ENCODE measurements around the gene MT1E.

MT1E gene

GRCh38 chr16:56608043-56608875, 17.3 kb upstream of the MT1E start, which contains the start of gene MT2A (continued):
- TF ChIP-seq ZBTB44 (tag by site-specific recombination; IDR thresholded peaks at IDR 0.05) (peak; percentile 83), ZNF473 (tag by site-specific recombination; IDR thresholded peaks at IDR 0.05) (no peak), ZNF341 (tag by site-specific recombination; IDR thresholded peaks at IDR 0.05; ENCODE audit: low read depth) (peak; percentile 40; the same call in 1 of the 2 replicates), SP7 (tag by site-specific recombination; IDR thresholded peaks at IDR 0.05) (peak; percentile 52), ZNF449 (tag by site-specific recombination; IDR thresholded peaks at IDR 0.05) (peak; percentile 67; the same call in 1 of the 2 replicates), ZBTB6 (tag by site-specific recombination; IDR thresholded peaks at IDR 0.05) (0 out of 2 replicates have a peak, but pooled peaks have one; percentile 18), ZNF677 (tag by site-specific recombination; IDR thresholded peaks at IDR 0.05) (no peak), GLIS1 (tag by site-specific recombination; IDR thresholded peaks at IDR 0.05) (no peak), PATZ1 (tag by site-specific recombination; IDR thresholded peaks at IDR 0.05) (peak; percentile 56), ZNF433 (tag by site-specific recombination; IDR thresholded peaks at IDR 0.05; ENCODE audit: low read depth) (no peak), SP3 (tag by site-specific recombination; IDR thresholded peaks at IDR 0.05) (peak; percentile 59; the same call in 1 of the 2 replicates), ZNF2 (tag by site-specific recombination; IDR thresholded peaks at IDR 0.05) (peak; percentile 36; the same call in 1 of the 2 replicates), ZNF324 (tag by site-specific recombination; IDR thresholded peaks at IDR 0.05) (no peak), ZNF785 (tag by site-specific recombination; IDR thresholded peaks at IDR 0.05) (peak; percentile 26; the same call in 1 of the 2 replicates), ZNF660 (tag by site-specific recombination; IDR thresholded peaks at IDR 0.05) (peak; percentile 89), ZNF214 (tag by site-specific recombination; IDR thresholded peaks at IDR 0.05; ENCODE audit: borderline replicate concordance) (no peak), ZNF16 (tag by site-specific recombination; IDR thresholded peaks at IDR 0.05; ENCODE audit: low read depth) (peak; percentile 92), ZBTB26 (tag by site-specific recombination; optimal IDR thresholded peaks at IDR 0.05) (peak; percentile 84), PRDM1 (tag by site-specific recombination; IDR thresholded peaks at IDR 0.05) (peak; percentile 39), SP2 (tag by site-specific recombination; IDR thresholded peaks at IDR 0.05) (peak; percentile 71), ZNF335 (tag by site-specific recombination; conservative IDR thresholded peaks at IDR 0.05) (peak; percentile 21; the same call in 1 of the 2 replicates), ZNF768 (tag by site-specific recombination; IDR thresholded peaks at IDR 0.05) (peak; percentile 44; the same call in 1 of the 2 replicates), ZNF76 (tag by site-specific recombination; IDR thresholded peaks at IDR 0.05; ENCODE audit: borderline replicate concordance, low read depth) (peak; percentile 47), ZNF596 (tag by site-specific recombination; IDR thresholded peaks at IDR 0.05) (peak; percentile 13; the same call in 1 of the 2 replicates), HOXD13 (CRISPR knock-in tag; IDR thresholded peaks at IDR 0.05; ENCODE audit: borderline replicate concordance) (no peak), RBAK (tag by site-specific recombination; IDR thresholded peaks at IDR 0.05) (no peak), ZNF354C (tag by site-specific recombination; IDR thresholded peaks at IDR 0.05; ENCODE audit: borderline replicate concordance, low read depth) (no peak), KLF10 (tag by site-specific recombination; IDR thresholded peaks at IDR 0.05) (peak; percentile 71; the same call in 1 of the 2 replicates)

Measured in HEK293 (cell line).